GM18870 (cell line): ENCODE measurements around the gene CNTLN.
"Not testable (repeated sequence)": the region's sequence is repeated elsewhere in the genome, so short reads cannot be mapped to it uniquely, and the experiment has no call there.

Experiments
- ATAC-seq: cut with Tn5 transposase; IDR thresholded peaks from one replicate; pipeline ENCODE4 v1.9.1; 2021; ENCODE audit warnings: moderate library complexity; ENCODE audit not compliant: unreplicated experiment

CNTLN gene

GRCh38 chr9:17291766-17292165, 156.9 kb downstream of the CNTLN start:
- ATAC-seq, result no peak

GRCh38 chr9:17293685-17294084, 158.8 kb downstream of the CNTLN start:
- ATAC-seq, result no peak

- ATAC-seq, result no peak
These were observed 160.2 kb downstream of the CNTLN start for GRCh38 chr9:17294822-17295624.

- no peak for ATAC-seq
These were observed 180.5 kb downstream of the CNTLN start for GRCh38 chr9:17315341-17315740.

GRCh38 chr9:17318821-17319320, 184.0 kb downstream of the CNTLN start:
- no peak for ATAC-seq

- ATAC-seq, result no peak
These were observed 185.0 kb downstream of the CNTLN start for GRCh38 chr9:17319864-17320263.

GRCh38 chr9:17322882-17323864, 188.3 kb downstream of the CNTLN start:
- ATAC-seq, result no peak

- ATAC-seq, result no peak
These were observed 193.5 kb downstream of the CNTLN start for GRCh38 chr9:17328331-17328730.

GRCh38 chr9:17330097-17330496, 195.3 kb downstream of the CNTLN start:
- no peak for ATAC-seq

GRCh38 chr9:17332115-17332514, 197.3 kb downstream of the CNTLN start:
- no peak for ATAC-seq

- no peak for ATAC-seq
These were observed 204.3 kb downstream of the CNTLN start for GRCh38 chr9:17339156-17339555.

GRCh38 chr9:17342696-17343095, 207.9 kb downstream of the CNTLN start:
- no peak for ATAC-seq

- ATAC-seq, result no peak
These were observed 215.0 kb downstream of the CNTLN start for GRCh38 chr9:17349831-17350230.

GRCh38 chr9:17354006-17354405, 219.2 kb downstream of the CNTLN start:
- ATAC-seq, result not testable (repeated sequence)

- ATAC-seq, result no peak
These were observed 226.5 kb downstream of the CNTLN start for GRCh38 chr9:17361378-17361777.

- no peak for ATAC-seq
These were observed 232.2 kb downstream of the CNTLN start for GRCh38 chr9:17367035-17367434.

GRCh38 chr9:17380126-17380861, 245.5 kb downstream of the CNTLN start:
- ATAC-seq, result no peak

- no peak for ATAC-seq
These were observed 252.7 kb downstream of the CNTLN start for GRCh38 chr9:17387565-17387964.

- ATAC-seq, result no peak
These were observed 254.2 kb downstream of the CNTLN start for GRCh38 chr9:17389026-17389425.

- no peak for ATAC-seq
These were observed 260.2 kb downstream of the CNTLN start for GRCh38 chr9:17394881-17395510.
